Testis (tissue), 3 donors: Measurements from ENCODE around the gene LAMB4. TPM values are rescaled to one million over a fixed set of nuclear protein-coding genes. Genes with fewer than 3 reads are reported as not detected.

ENCODE experiments used
- DNase-seq: peaks from one replicate; pipeline ENCODE4 v3.0.0-alpha.2; 2019
- H3K27ac ChIP-seq, 2 donors: fragments of 200-600 bp; sonication (generic); one replicate each; pipeline ENCODE4 v1.5.1; 2019
- H3K27me3 ChIP-seq: fragments of 200-600 bp; sonication (generic); one replicate; pipeline ENCODE4 v1.5.1; 2019
- H3K36me3 ChIP-seq: fragments of 200-600 bp; sonication (generic); one replicate; pipeline ENCODE4 v1.5.1; 2017; ENCODE audit warnings: low read depth; ENCODE audit errors: missing control alignments
- H3K4me1 ChIP-seq: fragments of 200-600 bp; sonication (generic); one replicate; pipeline ENCODE4 v1.5.1; 2019
- H3K4me3 ChIP-seq, 2 donors: fragments of 200-600 bp; sonication (generic); one replicate each; pipeline ENCODE4 v1.5.1; 2017 to 2019
- H3K9me3 ChIP-seq: fragments of 200-600 bp; sonication (generic); one replicate; pipeline ENCODE4 v1.5.1; 2017
- CTCF ChIP-seq, 3 experiments: fragments of 450-650 bp in 2 of 3; fragments of 200-600 bp in 1 of 3; sonication (generic) in 1 of 3; IDR thresholded peaks; one replicate each; pipeline ENCODE4 v1.5.1; 2016 to 2019; ENCODE audit warnings: antibody characterized with exemption in 3 of 3, mild to moderate bottlenecking in 2 of 3, moderate library complexity in 1 of 3
- POLR2A ChIP-seq: fragments of 450-650 bp; IDR thresholded peaks from one replicate; pipeline ENCODE4 v1.6.1; 2017; ENCODE audit warnings: antibody characterized with exemption, mild to moderate bottlenecking, moderate library complexity
- WGBS, 2 donors: methylation state at CpG; one replicate each; pipeline ENCODE4 v1.1.5; 2018; 5-methylcytosine and 5-hydroxymethylcytosine counted together
- intact Hi-C: fragments of 100-400 bp; cut with DNase I; formaldehyde crosslinking; loops from one replicate; pipeline ENCODE4 v1.15.1; 2023; ENCODE audit warnings: low total_unique reads
- polyA plus RNA-seq: library from polyadenylated mRNA; stranded (reverse); fragments of 350-450 nt; fragmentation: Illumina TruSeq; extraction: RNeasy Lipid Tissue Mini Kit (QIAGEN cat#74804); gene quantifications from one replicate; pipeline ENCODE4 v1.2.3, GENCODE V29; 2014; ENCODE audit warnings: low read depth, low replicate concordance; ENCODE audit not compliant: insufficient read depth
- total RNA-seq, 2 donors: library from RNA; depleted of rRNA; stranded (reverse); fragments of >200 nt; gene quantifications; one replicate each; pipeline ENCODE4 v1.2.3, GENCODE V29; 2016

LAMB4 gene
- total and polyA plus RNA-seq, 3 donors from 2014 or later = 2.8 to 3.1 (median 3.0) TPM

- H3K36me3 ChIP-seq = no peaks in the 10 kb centered on the region
- 54 to 70% methylated on average over 3 of the region's 3 CpGs for WGBS, 2 donors
Observed at GRCh38 chr7:108152198-108152597, 22.0 kb upstream of the LAMB4 start.

GRCh38 chr7:108149908-108150307, 19.7 kb upstream of the LAMB4 start:
- H3K9me3 ChIP-seq = no peaks in the 10 kb centered on the region
- no peak overlapping the region for H3K27ac ChIP-seq
- H3K36me3 ChIP-seq = no peaks in the 10 kb centered on the region
- H3K4me3 ChIP-seq = no peak overlapping the region
- H3K4me1 ChIP-seq = no peaks in the 10 kb centered on the region
- no peaks in the 10 kb centered on the region for H3K27me3 ChIP-seq
- TF ChIP-seq POLR2A = no peak
- no peak for TF ChIP-seq CTCF (IDR thresholded peaks at IDR 0.05)
- 80 to 83% methylated on average over 6 of the region's 6 CpGs for WGBS, 2 donors
- no peak for DNase-seq
- intact Hi-C loops = no loop called here

More at GRCh38 chr7:108152198-108152597, 22.0 kb upstream of the LAMB4 start:
- H3K9me3 ChIP-seq = no peaks in the 10 kb centered on the region
- intact Hi-C loops = no loop called here
- no peak for DNase-seq
- no peaks in the 10 kb centered on the region for H3K4me1 ChIP-seq
- H3K27ac ChIP-seq = no peak overlapping the region
- TF ChIP-seq CTCF (IDR thresholded peaks at IDR 0.05) (no peak), POLR2A (no peak)
- H3K4me3 ChIP-seq = no peak overlapping the region
- no peaks in the 10 kb centered on the region for H3K27me3 ChIP-seq

- no peak for TF ChIP-seq CTCF (IDR thresholded peaks at IDR 0.05)
- TF ChIP-seq POLR2A = no peak
- no peaks in the 10 kb centered on the region for H3K36me3 ChIP-seq
- intact Hi-C loops = no loop called here
- H3K9me3 ChIP-seq = no peaks in the 10 kb centered on the region
- H3K27me3 ChIP-seq = no peaks in the 10 kb centered on the region
- 84 to 91% methylated on average over 5 of the region's 5 CpGs for WGBS, 2 donors
- no peak for DNase-seq
- no peak overlapping the region for H3K4me3 ChIP-seq
- no peak overlapping the region for H3K27ac ChIP-seq
- H3K4me1 ChIP-seq = no peaks in the 10 kb centered on the region
Observed at GRCh38 chr7:108149119-108149518, 19.0 kb upstream of the LAMB4 start.

GRCh38 chr7:108147031-108147563, 16.9 kb upstream of the LAMB4 start:
- Histone ChIP-seq H3K27me3 (no peaks in the 10 kb centered on the region), H3K9me3 (no peaks in the 10 kb centered on the region), H3K4me3 (no peak overlapping the region), H3K4me1 (no peaks in the 10 kb centered on the region), H3K36me3 (no peaks in the 10 kb centered on the region), H3K27ac (no peak overlapping the region)
- DNase-seq = no peak
- TF ChIP-seq CTCF (IDR thresholded peaks at IDR 0.05) (no peak), POLR2A (no peak)
- intact Hi-C loops = no loop called here
- 79 to 81% methylated on average over 6 of the region's 6 CpGs for WGBS, 2 donors
